A172 (cell line): ENCODE results near the gene G6PC2. TPM values are rescaled to one million over a fixed set of nuclear protein-coding genes. Genes with fewer than 3 reads are reported as not detected.

Experiments used
- DNase-seq: peaks from one replicate; pipeline ENCODE4 v3.0.0-alpha.2; 2015; ENCODE audit warnings: low spot score
- total RNA-seq: library from RNA; depleted of rRNA; stranded (reverse); fragments of >200 nt; shearing (Covaris generic); gene quantifications from 2 replicates; pipeline ENCODE4 v1.2.3, GENCODE V29; 2014; rRNA removed

Gene G6PC2
- total RNA-seq, 1 experiment from 2014 or later, result not detected

DNA sequence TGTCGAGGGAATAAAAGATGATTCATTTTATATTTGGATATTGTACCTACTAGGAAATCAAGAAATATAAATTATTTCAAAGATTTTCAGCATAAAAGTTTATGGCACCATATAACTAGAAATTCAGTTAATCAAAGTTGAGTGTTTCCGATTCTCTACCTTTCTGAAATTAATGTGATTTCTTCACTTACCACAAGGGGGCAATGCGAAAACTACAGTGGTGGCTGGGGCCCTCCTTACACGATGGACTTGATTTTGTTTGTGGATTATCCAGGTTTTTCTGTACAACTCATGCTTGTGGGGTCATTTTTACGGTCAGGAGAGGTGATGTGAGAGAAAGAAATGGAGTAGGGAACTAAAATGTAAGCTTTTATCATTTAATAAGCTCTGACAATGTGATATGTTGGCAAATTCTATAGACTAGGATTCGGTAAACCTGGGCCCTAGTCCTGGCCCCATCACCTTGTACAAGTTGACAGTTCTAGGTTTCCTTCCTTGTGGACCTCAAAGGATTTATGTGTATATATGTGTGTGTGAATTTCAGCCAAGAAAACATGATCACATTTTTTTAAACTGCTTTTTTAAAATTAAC, 47.6 kb downstream of the G6PC2 start:
- peak; percentile 13 for DNase-seq

DNA sequence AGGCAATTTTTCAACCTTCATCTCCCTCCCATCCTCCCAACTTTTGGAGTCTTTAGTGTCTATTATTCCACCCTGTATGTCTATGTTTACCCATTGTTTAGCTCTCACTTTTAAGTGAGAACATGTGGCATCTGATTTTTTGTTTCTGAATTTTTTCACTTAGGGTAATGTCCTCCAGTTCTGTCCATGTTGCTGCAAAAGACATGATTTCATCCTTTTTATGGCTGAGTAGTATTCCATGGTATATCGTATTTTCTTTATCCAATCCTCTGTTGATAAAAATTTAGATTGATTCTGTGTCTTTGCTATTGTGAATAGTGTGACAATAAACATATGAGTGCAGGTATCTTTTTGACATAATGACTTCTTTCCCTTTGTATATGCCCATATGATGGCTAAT, 48.2 kb downstream of the G6PC2 start:
- DNase-seq, result no peak

DNA sequence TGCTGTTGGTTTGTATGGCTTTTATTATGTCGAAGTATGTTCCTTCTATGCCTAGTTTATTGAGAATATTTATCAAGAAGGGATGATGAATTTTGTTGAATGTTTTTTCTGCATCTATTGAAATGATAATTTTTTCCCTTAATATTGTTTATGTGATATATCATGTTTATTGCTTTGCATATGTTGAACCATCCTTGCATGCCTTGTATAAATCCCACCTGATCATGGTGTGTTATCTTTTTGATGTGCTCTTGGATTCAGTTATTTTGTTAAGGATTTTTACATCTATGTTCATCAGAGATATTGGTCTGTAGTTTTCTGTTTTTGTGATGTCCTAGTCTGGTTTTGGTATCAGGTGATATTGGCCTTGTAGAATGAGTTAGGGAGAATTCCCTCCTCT, 50.8 kb downstream of the G6PC2 start:
- DNase-seq, result no peak

DNA sequence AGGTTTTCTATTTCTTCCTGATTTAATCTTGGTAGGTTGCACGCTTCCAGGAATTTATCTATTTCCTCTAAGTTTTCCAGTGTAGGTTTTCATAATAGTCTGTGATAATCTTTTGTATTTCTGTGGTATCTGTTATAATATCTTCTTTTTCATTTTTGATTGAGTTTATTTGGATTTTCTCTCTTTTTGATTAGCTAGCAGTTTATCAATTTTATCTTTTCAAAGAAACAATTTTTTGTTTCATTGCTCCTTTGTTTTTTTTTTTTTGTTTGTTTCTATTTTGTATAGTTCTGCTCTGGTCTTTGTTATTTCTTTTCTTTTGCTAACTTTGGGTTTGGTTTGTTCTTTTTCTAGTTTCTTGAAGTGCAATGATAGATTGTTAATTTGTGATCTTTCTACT, 51.3 kb downstream of the G6PC2 start:
- no peak for DNase-seq

DNA sequence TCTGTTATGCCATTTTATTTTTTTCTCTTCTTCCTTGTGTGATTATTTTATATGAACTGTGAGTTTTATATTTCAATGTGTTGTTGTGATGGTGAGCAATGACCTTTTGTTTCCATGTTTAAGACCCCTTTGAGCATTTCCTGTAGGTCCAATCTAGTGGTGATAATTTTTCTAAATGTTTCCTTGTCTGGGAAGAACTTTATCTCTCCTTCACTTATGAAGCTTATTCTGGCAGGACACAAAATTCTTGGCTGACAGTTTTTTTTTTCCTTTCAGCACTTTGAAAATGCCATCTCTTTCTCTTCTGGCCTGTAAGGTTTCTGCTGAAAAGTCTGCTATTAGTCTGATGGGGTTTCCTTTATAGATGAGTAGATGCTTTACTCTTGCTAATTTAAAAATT, 53.2 kb downstream of the G6PC2 start:
- no peak for DNase-seq

DNA sequence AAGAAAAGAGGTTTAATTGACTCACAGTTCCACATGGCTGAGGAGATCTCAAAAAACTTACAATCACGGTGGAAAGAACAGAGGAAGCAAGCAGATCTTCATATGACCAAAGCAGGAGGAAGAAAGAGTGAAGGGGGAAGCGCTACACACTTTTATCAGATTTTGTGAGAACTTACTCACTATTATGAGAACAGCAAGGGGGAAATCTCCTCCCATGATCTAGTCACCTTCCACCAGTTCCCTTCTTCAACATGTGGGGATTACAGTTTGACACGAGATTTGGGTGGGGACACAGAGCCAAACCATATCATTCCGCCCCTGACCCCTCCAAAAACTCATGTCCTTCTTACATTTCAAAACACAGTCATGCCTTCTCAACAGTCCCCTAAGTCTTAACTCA, 54.2 kb downstream of the G6PC2 start:
- no peak for DNase-seq

DNA sequence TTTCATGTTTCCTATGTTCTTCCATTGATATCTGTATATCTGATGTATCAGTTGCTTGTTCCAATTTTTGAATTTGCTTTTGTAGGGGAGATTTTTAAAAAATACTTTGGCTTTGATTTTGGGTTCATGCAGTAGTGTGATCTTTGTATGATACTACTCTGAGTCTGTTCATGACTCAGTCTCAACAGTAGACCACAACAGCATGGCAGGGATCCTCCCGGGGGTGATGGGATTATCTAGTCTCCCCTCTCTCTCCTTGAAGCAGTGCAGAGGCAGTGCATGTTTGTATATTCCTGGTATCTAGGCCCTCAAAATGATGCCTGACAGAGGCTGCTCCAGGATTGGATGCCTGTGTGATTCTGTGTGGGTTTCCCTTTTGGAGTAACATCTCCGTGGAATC, 55.3 kb downstream of the G6PC2 start:
- no peak for DNase-seq

Other genes with a start within 250 kb of the G6PC2 start
- gene NOSTRIN, start 98.7 kb upstream of the G6PC2 start, total RNA-seq, result 1.6 TPM in 1 of 2 replicates, not detected in the other
- 63.4 and 98.4 TPM in 2 replicates for gene SPC25, start 10.9 kb upstream of the G6PC2 start, total RNA-seq
- not detected in 2 replicates for gene ABCB11, start 130.0 kb downstream of the G6PC2 start, total RNA-seq
- not detected in 2 replicates for gene DHRS9, start 168.3 kb downstream of the G6PC2 start, total RNA-seq